Measurements from ENCODE around the gene RGS2. TPM values are rescaled to one million over a fixed set of nuclear protein-coding genes. Genes with fewer than 3 reads are reported as not detected.

The RGS2 gene
- total and polyA plus RNA-seq, 2 of the 4 experiments (the other 2 are of a cell fraction): 13.5 to 19.7 TPM

GRCh38 chr1:192764675-192765074 is 44.2 kb upstream of the RGS2 start:
- H3K4me3 ChIP-seq (ENCODE audit: insufficient read depth, low read depth, low read length): no peak overlapping the region
- H4K91ac ChIP-seq (ENCODE audit: insufficient read depth, low read depth, low read length): peak overlapping the region; percentile 51
- CTCF ChIA-PET: no interaction called here
- no peak overlapping the region for H2AK9ac ChIP-seq (replicated peaks; ENCODE audit: low read depth, low read length, poor library complexity)
- H3K36me3 ChIP-seq (ENCODE audit: control insufficient read depth, insufficient read depth, low read length): no peaks in the 10 kb centered on the region
- H3K4me2 ChIP-seq (ENCODE audit: low read depth, low read length): peak overlapping the region; percentile 12; the same call in 1 of the 2 replicates
- H3K9me1 ChIP-seq (ENCODE audit: insufficient read depth, low read length): peaks cover 10% of the 10 kb centered on the region
- POLR2A ChIA-PET (ENCODE audit: unreplicated experiment): no interaction called here
- H4K20me1 ChIP-seq (ENCODE audit: insufficient read depth, low read length): no peaks in the 10 kb centered on the region
- H2BK120ac ChIP-seq (ENCODE audit: low read depth, low read length): peak overlapping the region; percentile 72
- peak overlapping the region; percentile 72 for H3K14ac ChIP-seq (replicated peaks; ENCODE audit: low read depth, low read length)
- no peak overlapping the region for H3K9ac ChIP-seq (ENCODE audit: low read depth, low read length)
- H2BK5ac ChIP-seq (ENCODE audit: low read depth, low read length, poor library complexity, severe bottlenecking): peak overlapping the region; percentile 9
- TF ChIP-seq MAFK (IDR thresholded peaks at IDR 0.05; ENCODE audit: low read depth, low read length) (no peak), MXI1 (IDR thresholded peaks at IDR 0.05; ENCODE audit: borderline replicate concordance, low read depth, low read length) (no peak), MAZ (IDR thresholded peaks at IDR 0.05; ENCODE audit: borderline replicate concordance, low read depth, low read length) (no peak)
- DNase-seq (no peak), ATAC-seq (ENCODE audit: low read depth) (no peak)
- H4K5ac ChIP-seq (ENCODE audit: low read depth, low read length): peak overlapping the region; percentile 74
- in situ Hi-C loops (cut with MboI; ENCODE audit: low sequenced_read_pairs): no loop called here
- no peaks in the 10 kb centered on the region for H3K27me3 ChIP-seq (ENCODE audit: control insufficient read depth, insufficient read depth, low read length)
- peak overlapping the region; percentile 76 for H2BK20ac ChIP-seq (ENCODE audit: low read depth, low read length)
- no peak overlapping the region for H2AFZ ChIP-seq (replicated peaks; ENCODE audit: low read length, poor library complexity)
- H4K8ac ChIP-seq (ENCODE audit: low read depth in 2 of 2, low read length in 2 of 2): peak overlapping the region in 1 of 2 experiments; percentile 60; a peak in 3 of 4 replicates
- H2BK15ac ChIP-seq (ENCODE audit: low read depth, low read length): peak overlapping the region; percentile 95
- dilution Hi-C loops (cut with HindIII; ENCODE audit: low sequenced_read_pairs, unreplicated experiment): no loop called here
- H3K23ac ChIP-seq (ENCODE audit: low read depth, low read length): peak overlapping the region; percentile 79
- intact Hi-C loops (cut with micrococcal nuclease): loop anchor here (1.0 to 5.0 kb wide), 2 partner anchors 38 to 63 kb away; no protein-coding TSS in a partner anchor
- H3K4me1 ChIP-seq (ENCODE audit: control insufficient read depth, insufficient read depth, low read length): peaks cover 18% of the 10 kb centered on the region
- H2AK5ac ChIP-seq (ENCODE audit: low read depth, low read length): peak overlapping the region; percentile 93
- BruUV-seq (replicated peaks): no TSS peak
- peak overlapping the region; percentile 86 for H3K18ac ChIP-seq (ENCODE audit: low read depth, low read length)
- peak overlapping the region; percentile 78 for H3K4ac ChIP-seq (ENCODE audit: low read depth, low read length)
- no peaks in the 10 kb centered on the region for H3K9me3 ChIP-seq (ENCODE audit: control insufficient read depth, insufficient read depth, low read length)
- no CpG with 5 or more reads among the region's 2 CpGs for WGBS, 2 experiments (ENCODE audit: extremely low coverage in 2 of 2, insufficient read length in 1 of 2)
- peak overlapping the region; percentile 55; the same call in 1 of the 2 replicates for H3K27ac ChIP-seq (ENCODE audit: insufficient read depth, low read length)
- H3K56ac ChIP-seq (ENCODE audit: extremely low read depth, insufficient read depth, low read length): no peak overlapping the region
- H3K79me1 ChIP-seq (ENCODE audit: low read depth in 1 of 2, low read length in 2 of 2): no peaks in the 10 kb centered on the region
